KMS-11 (cell line): ENCODE data around the gene CD82.
"Not testable (repeated sequence)": the region's sequence is repeated elsewhere in the genome, so short reads cannot be mapped to it uniquely, and the experiment has no call there.

Experiments used
- H2AFZ ChIP-seq: fragments of 200-600 bp; sonication (generic); 2 replicates; pipeline ENCODE4 v1.6.1; 2016; ENCODE audit warnings: antibody characterized with exemption, mixed run types, low read depth
- H3K27ac ChIP-seq: fragments of 200-600 bp; sonication (generic); 2 replicates; pipeline ENCODE4 v1.6.1; 2016; ENCODE audit warnings: mild to moderate bottlenecking, mixed run types
- H3K27me3 ChIP-seq: fragments of 200-600 bp; sonication (generic); 2 replicates; pipeline ENCODE4 v1.6.1; 2017; ENCODE audit warnings: mild to moderate bottlenecking, low read depth, mixed run types, moderate library complexity; ENCODE audit not compliant: insufficient read depth
- H3K36me3 ChIP-seq: fragments of 200-600 bp; sonication (generic); 2 replicates; pipeline ENCODE4 v1.6.1; 2017; ENCODE audit warnings: mild to moderate bottlenecking, mixed run types; ENCODE audit not compliant: insufficient read depth
- H3K4me1 ChIP-seq: fragments of 200-600 bp; sonication (generic); 2 replicates; pipeline ENCODE4 v1.6.1; 2016; ENCODE audit warnings: mild to moderate bottlenecking, low read depth, mixed run types; ENCODE audit not compliant: poor library complexity, severe bottlenecking
- H3K4me2 ChIP-seq: fragments of 200-600 bp; sonication (generic); 2 replicates; pipeline ENCODE4 v1.7.0; 2016; ENCODE audit warnings: mild to moderate bottlenecking, mixed run types
- H3K4me3 ChIP-seq: fragments of 200-600 bp; sonication (generic); IDR thresholded peaks from 2 replicates; pipeline ENCODE4 v1.6.1; 2017; ENCODE audit warnings: low read depth, low read length, mixed read lengths; ENCODE audit not compliant: insufficient read depth
- H3K79me2 ChIP-seq: fragments of 200-600 bp; sonication (generic); 2 replicates; pipeline ENCODE4 v1.6.1; 2016; ENCODE audit warnings: low read depth, mixed run types; ENCODE audit not compliant: insufficient read depth
- H3K9ac ChIP-seq: fragments of 200-600 bp; sonication (generic); 2 replicates; pipeline ENCODE4 v1.6.1; 2016; ENCODE audit warnings: mild to moderate bottlenecking, mixed run types
- H4K20me1 ChIP-seq: fragments of 200-600 bp; sonication (generic); 2 replicates; pipeline ENCODE4 v1.6.1; 2016; ENCODE audit warnings: mild to moderate bottlenecking, mixed run types; ENCODE audit not compliant: insufficient read depth
- TF ChIP-seq, protein P1 (sequence below): fragments of 200-600 bp; sonication (generic); conservative IDR thresholded peaks from 2 replicates; pipeline ENCODE4 v1.6.1; 2017; ENCODE audit warnings: low read depth, mild to moderate bottlenecking, antibody characterized with exemption, low read length, moderate library complexity, mixed read lengths

CD82 gene

GRCh38 chr11:44539971-44540370, 25.5 kb upstream of the CD82 start:
- TF ChIP-seq, protein P1, sequence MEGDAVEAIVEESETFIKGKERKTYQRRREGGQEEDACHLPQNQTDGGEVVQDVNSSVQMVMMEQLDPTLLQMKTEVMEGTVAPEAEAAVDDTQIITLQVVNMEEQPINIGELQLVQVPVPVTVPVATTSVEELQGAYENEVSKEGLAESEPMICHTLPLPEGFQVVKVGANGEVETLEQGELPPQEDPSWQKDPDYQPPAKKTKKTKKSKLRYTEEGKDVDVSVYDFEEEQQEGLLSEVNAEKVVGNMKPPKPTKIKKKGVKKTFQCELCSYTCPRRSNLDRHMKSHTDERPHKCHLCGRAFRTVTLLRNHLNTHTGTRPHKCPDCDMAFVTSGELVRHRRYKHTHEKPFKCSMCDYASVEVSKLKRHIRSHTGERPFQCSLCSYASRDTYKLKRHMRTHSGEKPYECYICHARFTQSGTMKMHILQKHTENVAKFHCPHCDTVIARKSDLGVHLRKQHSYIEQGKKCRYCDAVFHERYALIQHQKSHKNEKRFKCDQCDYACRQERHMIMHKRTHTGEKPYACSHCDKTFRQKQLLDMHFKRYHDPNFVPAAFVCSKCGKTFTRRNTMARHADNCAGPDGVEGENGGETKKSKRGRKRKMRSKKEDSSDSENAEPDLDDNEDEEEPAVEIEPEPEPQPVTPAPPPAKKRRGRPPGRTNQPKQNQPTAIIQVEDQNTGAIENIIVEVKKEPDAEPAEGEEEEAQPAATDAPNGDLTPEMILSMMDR = no peak
- no peaks in the 10 kb centered on the region for H4K20me1 ChIP-seq
- H3K9ac ChIP-seq = no peak overlapping the region
- no peak overlapping the region for H3K4me3 ChIP-seq
- no peaks in the 10 kb centered on the region for H3K79me2 ChIP-seq
- no peaks in the 10 kb centered on the region for H3K4me1 ChIP-seq
- H3K27me3 ChIP-seq = no peaks in the 10 kb centered on the region
- H3K27ac ChIP-seq = no peak overlapping the region
- H3K36me3 ChIP-seq = no peaks in the 10 kb centered on the region
- H2AFZ ChIP-seq = no peak overlapping the region
- H3K4me2 ChIP-seq = no peak overlapping the region

DNA sequence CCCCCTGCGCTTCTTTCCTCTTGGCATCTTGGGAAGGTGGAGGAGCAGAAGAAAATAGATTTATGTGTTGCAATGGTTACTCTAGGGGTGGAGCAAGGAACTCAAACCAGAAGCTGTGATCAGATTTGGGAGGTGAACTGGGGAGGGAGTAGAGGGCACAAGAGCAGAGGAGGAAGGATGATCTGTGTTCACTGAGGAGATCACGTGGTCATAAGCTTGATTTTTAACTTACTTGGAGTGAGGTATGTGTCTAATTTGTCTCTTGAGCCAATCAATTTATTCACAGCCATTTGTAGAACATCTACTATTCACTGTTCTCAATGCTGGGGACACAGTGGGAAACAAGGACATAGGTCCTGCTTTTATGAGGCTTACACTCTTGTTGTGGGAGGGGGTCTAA, 24.8 kb upstream of the CD82 start:
- Histone ChIP-seq H3K9ac (no peak overlapping the region), H3K27me3 (no peaks in the 10 kb centered on the region), H3K36me3 (no peaks in the 10 kb centered on the region), H3K4me1 (no peaks in the 10 kb centered on the region), H3K4me3 (no peak overlapping the region), H4K20me1 (no peaks in the 10 kb centered on the region), H3K4me2 (no peak overlapping the region), H3K27ac (no peak overlapping the region), H2AFZ (no peak overlapping the region), H3K79me2 (no peaks in the 10 kb centered on the region)
- TF ChIP-seq, protein P1 = no peak

- Histone ChIP-seq H2AFZ (no peak overlapping the region), H3K4me1 (no peaks in the 10 kb centered on the region), H3K9ac (no peak overlapping the region), H3K27ac (no peak overlapping the region), H3K4me2 (no peak overlapping the region), H3K79me2 (no peaks in the 10 kb centered on the region), H3K27me3 (no peaks in the 10 kb centered on the region), H3K4me3 (no peak overlapping the region), H3K36me3 (no peaks in the 10 kb centered on the region), H4K20me1 (no peaks in the 10 kb centered on the region)
- TF ChIP-seq, protein P1 = no peak
Observed at GRCh38 chr11:44542372-44542771, 23.1 kb upstream of the CD82 start.

DNA sequence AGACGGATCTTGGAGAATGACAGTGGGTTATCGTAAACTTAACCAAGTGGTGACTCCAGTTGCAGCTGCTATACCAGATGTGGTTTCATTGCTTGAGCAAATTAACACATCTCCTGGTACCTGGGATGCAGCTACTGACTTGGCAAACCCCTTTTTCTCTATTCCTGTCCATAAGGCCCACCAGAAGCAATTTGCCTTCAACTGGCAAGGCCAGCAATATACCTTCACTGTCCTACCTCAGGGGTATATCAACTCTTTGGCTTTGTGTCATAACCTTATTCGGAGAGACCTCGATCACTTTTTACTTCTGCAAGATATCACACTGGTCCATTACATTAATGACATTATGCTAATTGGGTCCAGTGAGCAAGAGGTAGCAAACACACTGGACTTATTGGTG, 18.5 kb upstream of the CD82 start:
- H3K79me2 ChIP-seq, H3K4me2 ChIP-seq, H3K9ac ChIP-seq, H2AFZ ChIP-seq, H3K27me3 ChIP-seq, H3K4me3 ChIP-seq, H3K36me3 ChIP-seq, H3K27ac ChIP-seq, H4K20me1 ChIP-seq, H3K4me1 ChIP-seq: not testable (repeated sequence)

- not testable (repeated sequence) for H3K4me3 ChIP-seq, H3K36me3 ChIP-seq, H3K4me1 ChIP-seq, H3K4me2 ChIP-seq, H3K9ac ChIP-seq, H3K79me2 ChIP-seq, H3K27me3 ChIP-seq, H2AFZ ChIP-seq, H4K20me1 ChIP-seq, H3K27ac ChIP-seq
Observed at GRCh38 chr11:44547534-44547933, 17.9 kb upstream of the CD82 start.
